Osteoblast (primary cell): ENCODE measurements around the gene ZBTB17. TPM values are rescaled to one million over a fixed set of nuclear protein-coding genes. Genes with fewer than 3 reads are reported as not detected.
A peak's percentile ranks its signal among the peaks of the same experiment; 100 is the strongest.

ENCODE experiments used
- DNase-seq: peaks from one replicate; pipeline ENCODE4 v3.0.0; 2011; ENCODE audit warnings: low spot score, mixed read lengths; ENCODE audit not compliant: insufficient read length; ENCODE audit errors: missing footprints
- H2AFZ ChIP-seq: 2 replicates; pipeline ENCODE4 v1.6.0; 2011; ENCODE audit warnings: mild to moderate bottlenecking, low read length
- H3K27ac ChIP-seq: 2 replicates; pipeline ENCODE4 v1.5.1; 2011; ENCODE audit warnings: mild to moderate bottlenecking, low read depth, low read length, moderate library complexity
- H3K27me3 ChIP-seq: 2 replicates; pipeline ENCODE4 v1.6.0; 2012; ENCODE audit warnings: mild to moderate bottlenecking, control low read depth, inconsistent platforms, low read length, moderate library complexity; ENCODE audit not compliant: insufficient read depth
- H3K36me3 ChIP-seq: 2 replicates; pipeline ENCODE4 v1.5.1; 2011; ENCODE audit warnings: mild to moderate bottlenecking, low read length, control low read depth, moderate library complexity; ENCODE audit not compliant: insufficient read depth
- H3K4me1 ChIP-seq: 2 replicates; pipeline ENCODE4 v1.5.1; 2011; ENCODE audit warnings: mild to moderate bottlenecking, low read length, control low read depth, moderate library complexity; ENCODE audit not compliant: insufficient read depth
- H3K4me2 ChIP-seq: 2 replicates; pipeline ENCODE4 v1.6.0; 2011; ENCODE audit warnings: mild to moderate bottlenecking, low read length; ENCODE audit not compliant: insufficient read depth
- H3K4me3 ChIP-seq: fragments of 200-600 bp; sonication (generic); 3 replicates; pipeline ENCODE4 v1.5.1; 2012; ENCODE audit warnings: mild to moderate bottlenecking, low read length, inconsistent platforms; ENCODE audit not compliant: insufficient read depth
- H3K79me2 ChIP-seq: 2 replicates; pipeline ENCODE4 v1.6.0; 2012; ENCODE audit warnings: mild to moderate bottlenecking, low read length, control low read depth, inconsistent platforms; ENCODE audit not compliant: insufficient read depth
- H3K9me3 ChIP-seq: 2 replicates; pipeline ENCODE4 v1.5.1; 2011; ENCODE audit warnings: low read depth, low read length, control low read depth
- H4K20me1 ChIP-seq: 2 replicates; pipeline ENCODE4 v1.6.0; 2012; ENCODE audit warnings: mild to moderate bottlenecking, low read length, control low read depth; ENCODE audit not compliant: insufficient read depth
- total RNA-seq: library from RNA; depleted of rRNA; stranded (reverse); fragments of >200 nt; gene quantifications from 2 replicates; pipeline ENCODE4 v1.2.3, GENCODE V29; 2012
- TF ChIP-seq, protein P1 (sequence below): IDR thresholded peaks from 2 replicates; pipeline ENCODE4 v1.5.1; 2011; ENCODE audit warnings: mild to moderate bottlenecking, low read depth, low read length, moderate library complexity; ENCODE audit errors: extremely low read depth

The ZBTB17 gene
- total RNA-seq, 1 donor = 29.7 TPM

DNA sequence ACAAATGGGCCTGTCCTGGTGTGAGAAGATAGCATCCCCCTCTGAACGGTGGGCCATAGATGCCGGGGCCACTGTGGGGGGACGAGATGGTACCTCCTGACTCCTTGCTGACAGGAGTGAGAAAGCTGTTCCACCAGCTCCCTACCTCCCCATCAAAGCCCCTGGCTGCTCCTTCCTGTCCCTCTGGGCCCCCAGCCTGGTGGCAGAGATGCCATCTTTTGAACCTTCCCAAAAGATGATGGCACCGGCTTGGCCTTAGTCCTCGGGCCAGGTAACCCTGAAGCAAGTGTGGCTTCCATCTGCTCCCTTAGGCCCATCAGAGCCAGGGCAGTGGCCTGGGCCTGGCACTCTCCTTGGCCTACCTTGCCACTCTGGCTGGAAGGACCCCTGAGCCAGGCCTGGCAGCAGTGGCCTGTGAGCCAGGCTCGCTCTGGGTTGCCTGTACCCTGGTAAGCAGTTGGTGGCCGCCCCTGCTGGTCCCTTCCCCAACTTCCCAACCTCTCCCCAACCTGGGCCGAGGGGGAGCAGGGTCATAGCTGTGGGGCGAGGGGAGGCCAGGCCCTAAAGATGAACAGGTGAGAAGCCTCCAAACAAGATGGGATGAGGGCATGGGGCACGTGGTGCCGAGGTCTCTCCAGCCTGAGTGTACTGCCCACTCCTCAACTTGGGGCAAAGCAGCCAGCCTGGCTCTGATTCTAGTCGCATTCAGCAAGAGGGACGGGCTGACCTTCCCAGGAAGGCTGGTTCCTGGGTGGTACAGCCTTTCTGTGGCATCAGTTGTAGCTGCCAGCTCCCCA lies 34.7 kb downstream of the ZBTB17 start:
- peak; percentile 63 for DNase-seq
- Histone ChIP-seq H3K27me3 (no peaks in the 10 kb centered on the region), H2AFZ (no peak overlapping the region), H3K9me3 (no peaks in the 10 kb centered on the region), H3K27ac (no peak overlapping the region), H3K36me3 (peaks cover 75% of the 10 kb centered on the region), H3K4me3 (no peak overlapping the region), H3K4me1 (peaks cover 12% of the 10 kb centered on the region), H3K79me2 (peaks cover 9% of the 10 kb centered on the region), H4K20me1 (peaks cover 5% of the 10 kb centered on the region), H3K4me2 (no peak overlapping the region)
- TF ChIP-seq, protein P1, sequence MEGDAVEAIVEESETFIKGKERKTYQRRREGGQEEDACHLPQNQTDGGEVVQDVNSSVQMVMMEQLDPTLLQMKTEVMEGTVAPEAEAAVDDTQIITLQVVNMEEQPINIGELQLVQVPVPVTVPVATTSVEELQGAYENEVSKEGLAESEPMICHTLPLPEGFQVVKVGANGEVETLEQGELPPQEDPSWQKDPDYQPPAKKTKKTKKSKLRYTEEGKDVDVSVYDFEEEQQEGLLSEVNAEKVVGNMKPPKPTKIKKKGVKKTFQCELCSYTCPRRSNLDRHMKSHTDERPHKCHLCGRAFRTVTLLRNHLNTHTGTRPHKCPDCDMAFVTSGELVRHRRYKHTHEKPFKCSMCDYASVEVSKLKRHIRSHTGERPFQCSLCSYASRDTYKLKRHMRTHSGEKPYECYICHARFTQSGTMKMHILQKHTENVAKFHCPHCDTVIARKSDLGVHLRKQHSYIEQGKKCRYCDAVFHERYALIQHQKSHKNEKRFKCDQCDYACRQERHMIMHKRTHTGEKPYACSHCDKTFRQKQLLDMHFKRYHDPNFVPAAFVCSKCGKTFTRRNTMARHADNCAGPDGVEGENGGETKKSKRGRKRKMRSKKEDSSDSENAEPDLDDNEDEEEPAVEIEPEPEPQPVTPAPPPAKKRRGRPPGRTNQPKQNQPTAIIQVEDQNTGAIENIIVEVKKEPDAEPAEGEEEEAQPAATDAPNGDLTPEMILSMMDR = no peak

DNA sequence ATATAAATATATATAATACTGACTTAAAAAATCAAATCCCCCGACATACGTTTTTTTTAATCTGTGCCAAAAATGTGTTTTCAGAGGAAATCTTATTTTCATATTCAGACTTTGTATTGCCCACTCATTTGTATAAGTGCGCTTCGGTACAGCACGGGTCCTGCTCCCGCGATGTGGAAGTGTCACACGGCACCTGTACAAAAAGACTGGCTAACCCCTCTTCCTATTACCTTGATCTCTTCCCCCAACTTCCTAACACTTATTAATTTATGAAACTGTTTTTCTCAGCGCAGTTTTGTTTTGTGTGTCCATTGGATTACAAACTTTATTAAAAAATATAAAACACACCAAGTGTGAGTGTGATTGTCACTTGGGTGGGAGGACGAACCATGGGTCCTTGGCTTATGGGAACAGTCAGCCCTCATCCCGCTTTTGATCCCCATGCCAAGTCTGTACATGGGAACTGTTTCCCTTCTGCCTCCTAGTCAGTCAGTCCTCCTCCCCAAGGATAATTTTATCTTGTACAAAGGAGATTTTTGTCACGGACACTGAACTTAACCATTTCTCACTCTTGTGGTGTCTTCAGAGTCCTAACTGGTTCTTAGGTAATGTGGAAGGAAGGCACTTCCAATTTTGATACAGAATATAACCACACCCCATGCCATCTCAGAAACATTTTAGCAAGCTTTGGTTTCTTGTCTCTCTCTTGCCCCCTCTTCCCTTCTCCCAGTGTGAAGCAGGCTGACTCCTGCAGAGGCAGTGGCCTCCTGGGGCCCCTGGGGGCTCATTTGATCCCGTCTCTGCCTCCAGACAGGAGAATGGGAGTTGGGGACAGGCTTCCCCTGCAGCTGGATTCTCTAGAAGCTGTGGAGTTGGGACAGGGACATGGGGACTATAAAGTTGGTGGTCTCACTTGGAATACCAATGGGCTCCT lies 35.5 kb downstream of the ZBTB17 start:
- H3K79me2 ChIP-seq = peaks cover 4% of the 10 kb centered on the region
- peaks cover 1% of the 10 kb centered on the region for H4K20me1 ChIP-seq
- H3K36me3 ChIP-seq = peaks cover 71% of the 10 kb centered on the region
- peak; percentile 67 for DNase-seq
- H3K27me3 ChIP-seq = no peaks in the 10 kb centered on the region
- H3K9me3 ChIP-seq = no peaks in the 10 kb centered on the region
- H3K27ac ChIP-seq = no peak overlapping the region
- TF ChIP-seq, protein P1 = no peak
- peaks cover 12% of the 10 kb centered on the region for H3K4me1 ChIP-seq
- H3K4me3 ChIP-seq = no peak overlapping the region
- H3K4me2 ChIP-seq = no peak overlapping the region
- no peak overlapping the region for H2AFZ ChIP-seq

DNA sequence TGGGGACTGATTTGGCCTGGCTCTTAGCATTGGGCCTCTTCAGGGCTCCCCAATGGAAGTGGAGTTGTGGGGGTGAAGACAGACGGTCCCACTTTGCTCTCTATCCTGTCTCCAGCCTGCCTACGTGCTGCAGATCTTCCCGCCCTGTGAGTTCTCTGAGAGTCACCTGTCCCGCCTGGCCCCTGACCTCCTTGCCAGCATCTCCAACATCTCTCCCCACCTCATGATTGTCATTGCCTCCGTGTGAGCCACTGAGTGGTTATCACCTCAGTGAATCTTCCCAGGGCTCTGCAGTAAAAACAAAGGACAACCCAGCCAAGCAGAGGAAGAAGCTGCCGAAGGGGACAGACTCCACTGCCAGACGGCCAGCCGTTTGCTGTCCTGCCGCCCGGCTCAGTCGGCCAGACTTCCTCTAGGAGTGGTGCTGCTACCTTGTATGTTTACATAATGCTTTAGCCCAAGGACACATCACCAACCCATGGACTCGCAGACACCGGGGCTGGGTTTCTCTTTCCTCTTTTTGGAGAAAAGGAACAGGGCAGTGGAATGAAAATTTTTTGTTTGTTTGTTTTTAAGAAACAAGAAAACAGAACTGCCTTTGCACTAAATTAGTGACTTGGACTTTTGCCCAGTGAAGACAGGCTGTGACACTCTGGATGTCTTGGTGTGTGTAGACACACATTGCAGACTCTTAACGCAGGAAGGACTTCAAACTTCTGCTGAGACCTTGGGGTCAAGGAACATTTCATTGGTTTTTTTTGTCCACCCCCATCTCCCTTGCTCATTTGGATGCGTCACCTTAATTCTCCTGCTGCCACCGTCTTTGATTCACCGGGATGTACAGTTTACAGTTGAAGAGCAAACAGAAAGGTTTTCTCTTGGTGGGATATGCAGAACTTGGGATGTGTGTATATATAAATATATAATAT lies 36.5 kb downstream of the ZBTB17 start:
- Histone ChIP-seq H3K4me2 (no peak overlapping the region), H3K36me3 (peaks cover 75% of the 10 kb centered on the region), H2AFZ (no peak overlapping the region), H3K9me3 (no peaks in the 10 kb centered on the region), H4K20me1 (no peaks in the 10 kb centered on the region), H3K79me2 (peaks cover 2% of the 10 kb centered on the region), H3K4me3 (no peak overlapping the region), H3K27me3 (no peaks in the 10 kb centered on the region), H3K4me1 (peaks cover 12% of the 10 kb centered on the region), H3K27ac (peak overlapping the region; percentile 69)
- DNase-seq = peak; percentile 76
- TF ChIP-seq, protein P1 = no peak
